Measurements from ENCODE around the gene KCND3.

The KCND3 gene

DNA sequence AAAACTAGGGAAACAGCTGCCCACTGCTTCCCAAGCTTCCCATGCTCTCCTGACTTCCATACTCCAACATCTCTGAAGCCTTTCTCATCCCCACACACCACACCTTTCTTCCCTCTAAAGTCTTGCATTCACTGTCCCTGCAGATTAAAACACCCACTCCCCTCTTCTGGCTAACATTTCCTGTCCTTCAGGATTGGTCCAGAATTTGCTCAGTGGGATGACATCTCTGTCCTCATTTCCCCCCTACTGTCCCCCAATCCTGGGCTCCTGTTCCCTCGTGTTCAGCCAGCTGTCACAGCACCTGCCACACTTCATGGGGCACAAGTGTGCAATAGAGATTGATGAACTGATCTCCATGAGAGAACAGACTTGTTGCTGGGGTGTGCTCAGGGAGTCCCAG, 82.7 kb downstream of the KCND3 start:
- peaks cover 48% of the 10 kb centered on the region for H3K4me1 ChIP-seq (ENCODE audit: control insufficient read depth, insufficient read depth, low read length)
- H3K4me3 ChIP-seq (ENCODE audit: insufficient read depth, low read depth, low read length) = no peak overlapping the region
- peaks cover 4% of the 10 kb centered on the region for H3K27me3 ChIP-seq (ENCODE audit: control insufficient read depth, insufficient read depth, low read length, poor library complexity, severe bottlenecking)
- no peak overlapping the region for H3K27ac ChIP-seq (ENCODE audit: insufficient read depth, low read depth, low read length, poor library complexity, severe bottlenecking)
- 73 to 94% methylated on average over 1 of the region's 1 CpG for WGBS, 2 experiments
- H3K36me3 ChIP-seq (ENCODE audit: control insufficient read depth, insufficient read depth, low read length) = no peaks in the 10 kb centered on the region
- H3K9me3 ChIP-seq (ENCODE audit: control insufficient read depth, low read length) = no peaks in the 10 kb centered on the region

GRCh38 chr1:111906111-111906510, 83.4 kb downstream of the KCND3 start:
- H3K4me1 ChIP-seq (ENCODE audit: control insufficient read depth, insufficient read depth, low read length) = peaks cover 47% of the 10 kb centered on the region
- H3K4me3 ChIP-seq (ENCODE audit: insufficient read depth, low read depth, low read length) = no peak overlapping the region
- no peak overlapping the region for H3K27ac ChIP-seq (ENCODE audit: insufficient read depth, low read depth, low read length, poor library complexity, severe bottlenecking)
- peaks cover 4% of the 10 kb centered on the region for H3K27me3 ChIP-seq (ENCODE audit: control insufficient read depth, insufficient read depth, low read length, poor library complexity, severe bottlenecking)
- 98 to 100% methylated on average over 4 of the region's 4 CpGs for WGBS, 2 experiments
- H3K9me3 ChIP-seq (ENCODE audit: control insufficient read depth, low read length) = no peaks in the 10 kb centered on the region
- H3K36me3 ChIP-seq (ENCODE audit: control insufficient read depth, insufficient read depth, low read length) = no peaks in the 10 kb centered on the region

DNA sequence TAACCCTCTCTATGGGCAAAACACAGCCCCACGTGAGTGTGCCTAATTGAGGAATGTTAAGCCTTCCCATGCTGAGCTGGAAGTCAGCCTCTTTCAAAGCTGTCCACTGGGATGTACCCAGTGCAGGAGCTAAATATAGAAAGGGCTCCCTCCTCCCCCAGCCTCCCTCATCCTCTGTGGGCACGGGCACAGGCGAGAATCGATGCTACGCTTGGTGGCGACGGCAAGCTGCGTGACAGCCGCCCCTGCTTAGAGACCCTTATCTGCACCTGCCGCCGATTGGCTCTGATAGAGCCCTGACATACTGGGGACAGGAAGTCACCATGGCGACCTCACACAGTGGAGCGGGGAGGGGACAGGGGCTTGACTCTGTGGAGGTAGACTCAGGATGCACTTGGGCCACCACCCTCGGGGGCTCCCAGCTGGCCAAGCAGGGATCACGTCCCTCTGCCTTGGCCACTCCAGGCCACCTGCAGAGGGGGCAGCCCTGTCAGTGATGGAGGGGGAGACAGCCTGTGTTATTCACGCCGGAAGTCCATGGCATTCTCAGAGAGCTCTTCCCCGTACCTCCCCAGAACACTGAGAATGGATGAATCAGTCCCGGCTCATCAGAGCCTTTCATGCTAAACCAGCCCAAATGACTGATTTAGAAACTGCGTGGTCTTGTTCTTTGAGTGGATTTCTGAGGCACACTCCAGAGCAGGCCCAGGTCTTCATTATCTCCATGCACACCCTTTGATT, 84.8 kb downstream of the KCND3 start:
- Histone ChIP-seq H3K9me3 (ENCODE audit: control insufficient read depth, low read length) (no peaks in the 10 kb centered on the region), H3K27me3 (ENCODE audit: control insufficient read depth, insufficient read depth, low read length, poor library complexity, severe bottlenecking) (peaks cover 4% of the 10 kb centered on the region), H3K36me3 (ENCODE audit: control insufficient read depth, insufficient read depth, low read length) (no peaks in the 10 kb centered on the region), H3K27ac (ENCODE audit: insufficient read depth, low read depth, low read length, poor library complexity, severe bottlenecking) (peak overlapping the region; percentile 83), H3K4me1 (ENCODE audit: control insufficient read depth, insufficient read depth, low read length) (peaks cover 44% of the 10 kb centered on the region), H3K4me3 (ENCODE audit: insufficient read depth, low read depth, low read length) (no peak overlapping the region)
- 39 to 40% methylated on average over 20 of the region's 20 CpGs for WGBS, 2 experiments

GRCh38 chr1:111903871-111904449, 85.5 kb downstream of the KCND3 start:
- H3K9me3 ChIP-seq (ENCODE audit: control insufficient read depth, low read length) = no peaks in the 10 kb centered on the region
- peaks cover 4% of the 10 kb centered on the region for H3K27me3 ChIP-seq (ENCODE audit: control insufficient read depth, insufficient read depth, low read length, poor library complexity, severe bottlenecking)
- H3K4me3 ChIP-seq (ENCODE audit: insufficient read depth, low read depth, low read length) = no peak overlapping the region
- peak overlapping the region; percentile 83 for H3K27ac ChIP-seq (ENCODE audit: insufficient read depth, low read depth, low read length, poor library complexity, severe bottlenecking)
- 86% methylated on average over 3 of the region's 3 CpGs for WGBS, 2 experiments
- peaks cover 44% of the 10 kb centered on the region for H3K4me1 ChIP-seq (ENCODE audit: control insufficient read depth, insufficient read depth, low read length)
- no peaks in the 10 kb centered on the region for H3K36me3 ChIP-seq (ENCODE audit: control insufficient read depth, insufficient read depth, low read length)

- peaks cover 4% of the 10 kb centered on the region for H3K27me3 ChIP-seq (ENCODE audit: control insufficient read depth, insufficient read depth, low read length, poor library complexity, severe bottlenecking)
- no peaks in the 10 kb centered on the region for H3K36me3 ChIP-seq (ENCODE audit: control insufficient read depth, insufficient read depth, low read length)
- H3K4me1 ChIP-seq (ENCODE audit: control insufficient read depth, insufficient read depth, low read length) = peaks cover 40% of the 10 kb centered on the region
- H3K9me3 ChIP-seq (ENCODE audit: control insufficient read depth, low read length) = no peaks in the 10 kb centered on the region
- 78 to 82% methylated on average over 4 of the region's 4 CpGs for WGBS, 2 experiments
- H3K4me3 ChIP-seq (ENCODE audit: insufficient read depth, low read depth, low read length) = no peak overlapping the region
- H3K27ac ChIP-seq (ENCODE audit: insufficient read depth, low read depth, low read length, poor library complexity, severe bottlenecking) = no peak overlapping the region
Observed at GRCh38 chr1:111903148-111903870, 86.2 kb downstream of the KCND3 start.

GRCh38 chr1:111895469-111895868, 94.0 kb downstream of the KCND3 start:
- WGBS, 2 experiments = 54 to 57% methylated on average over 16 of the region's 16 CpGs
- no peaks in the 10 kb centered on the region for H3K9me3 ChIP-seq (ENCODE audit: control insufficient read depth, low read length)
- H3K27ac ChIP-seq (ENCODE audit: insufficient read depth, low read depth, low read length, poor library complexity, severe bottlenecking) = no peak overlapping the region
- H3K4me3 ChIP-seq (ENCODE audit: insufficient read depth, low read depth, low read length) = no peak overlapping the region
- H3K4me1 ChIP-seq (ENCODE audit: control insufficient read depth, insufficient read depth, low read length) = peaks cover 4% of the 10 kb centered on the region
- H3K27me3 ChIP-seq (ENCODE audit: control insufficient read depth, insufficient read depth, low read length, poor library complexity, severe bottlenecking) = no peaks in the 10 kb centered on the region
- no peaks in the 10 kb centered on the region for H3K36me3 ChIP-seq (ENCODE audit: control insufficient read depth, insufficient read depth, low read length)

DNA sequence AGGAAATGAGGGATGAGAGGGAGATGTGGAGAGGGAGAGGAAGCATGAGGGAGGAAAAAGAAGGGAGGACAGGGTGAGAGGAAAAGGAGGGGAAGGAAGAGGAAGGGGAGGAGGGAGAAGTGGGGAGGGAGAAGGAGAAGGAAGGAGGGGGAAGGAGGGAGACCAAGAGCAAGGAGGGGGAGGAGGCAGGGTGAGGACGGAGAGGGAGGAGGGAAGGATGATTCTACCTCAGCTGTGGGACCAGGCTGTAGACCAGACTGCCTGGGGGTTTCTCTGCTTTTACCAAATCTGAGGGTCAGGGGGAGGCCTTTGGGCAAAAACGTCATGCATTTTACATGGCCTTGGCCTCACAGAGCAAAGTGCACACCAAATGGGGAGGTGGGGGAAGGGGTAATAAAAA, 94.5 kb downstream of the KCND3 start:
- H3K4me1 ChIP-seq (ENCODE audit: control insufficient read depth, insufficient read depth, low read length) = peaks cover 4% of the 10 kb centered on the region
- no peaks in the 10 kb centered on the region for H3K27me3 ChIP-seq (ENCODE audit: control insufficient read depth, insufficient read depth, low read length, poor library complexity, severe bottlenecking)
- H3K4me3 ChIP-seq (ENCODE audit: insufficient read depth, low read depth, low read length) = no peak overlapping the region
- H3K27ac ChIP-seq (ENCODE audit: insufficient read depth, low read depth, low read length, poor library complexity, severe bottlenecking) = no peak overlapping the region
- no peaks in the 10 kb centered on the region for H3K36me3 ChIP-seq (ENCODE audit: control insufficient read depth, insufficient read depth, low read length)
- H3K9me3 ChIP-seq (ENCODE audit: control insufficient read depth, low read length) = no peaks in the 10 kb centered on the region
- WGBS, 2 experiments = 39 to 50% methylated on average over 2 of the region's 2 CpGs

- H3K4me1 ChIP-seq (ENCODE audit: control insufficient read depth, insufficient read depth, low read length) = peaks cover 4% of the 10 kb centered on the region
- H3K9me3 ChIP-seq (ENCODE audit: control insufficient read depth, low read length) = no peaks in the 10 kb centered on the region
- no peak overlapping the region for H3K4me3 ChIP-seq (ENCODE audit: insufficient read depth, low read depth, low read length)
- WGBS, 2 experiments = 92 to 99% methylated on average over 6 of the region's 6 CpGs
- H3K27me3 ChIP-seq (ENCODE audit: control insufficient read depth, insufficient read depth, low read length, poor library complexity, severe bottlenecking) = no peaks in the 10 kb centered on the region
- H3K27ac ChIP-seq (ENCODE audit: insufficient read depth, low read depth, low read length, poor library complexity, severe bottlenecking) = no peak overlapping the region
- H3K36me3 ChIP-seq (ENCODE audit: control insufficient read depth, insufficient read depth, low read length) = no peaks in the 10 kb centered on the region
Observed at GRCh38 chr1:111894497-111894896, 95.0 kb downstream of the KCND3 start.

GRCh38 chr1:111891566-111891965, 97.9 kb downstream of the KCND3 start:
- Histone ChIP-seq H3K9me3 (ENCODE audit: control insufficient read depth, low read length) (no peaks in the 10 kb centered on the region), H3K27me3 (ENCODE audit: control insufficient read depth, insufficient read depth, low read length, poor library complexity, severe bottlenecking) (no peaks in the 10 kb centered on the region), H3K36me3 (ENCODE audit: control insufficient read depth, insufficient read depth, low read length) (no peaks in the 10 kb centered on the region), H3K27ac (ENCODE audit: insufficient read depth, low read depth, low read length, poor library complexity, severe bottlenecking) (no peak overlapping the region), H3K4me1 (ENCODE audit: control insufficient read depth, insufficient read depth, low read length) (peaks cover 13% of the 10 kb centered on the region), H3K4me3 (ENCODE audit: insufficient read depth, low read depth, low read length) (no peak overlapping the region)
- 96 to 100% methylated on average over 2 to 3 of the region's 3 CpGs for WGBS, 2 experiments

DNA sequence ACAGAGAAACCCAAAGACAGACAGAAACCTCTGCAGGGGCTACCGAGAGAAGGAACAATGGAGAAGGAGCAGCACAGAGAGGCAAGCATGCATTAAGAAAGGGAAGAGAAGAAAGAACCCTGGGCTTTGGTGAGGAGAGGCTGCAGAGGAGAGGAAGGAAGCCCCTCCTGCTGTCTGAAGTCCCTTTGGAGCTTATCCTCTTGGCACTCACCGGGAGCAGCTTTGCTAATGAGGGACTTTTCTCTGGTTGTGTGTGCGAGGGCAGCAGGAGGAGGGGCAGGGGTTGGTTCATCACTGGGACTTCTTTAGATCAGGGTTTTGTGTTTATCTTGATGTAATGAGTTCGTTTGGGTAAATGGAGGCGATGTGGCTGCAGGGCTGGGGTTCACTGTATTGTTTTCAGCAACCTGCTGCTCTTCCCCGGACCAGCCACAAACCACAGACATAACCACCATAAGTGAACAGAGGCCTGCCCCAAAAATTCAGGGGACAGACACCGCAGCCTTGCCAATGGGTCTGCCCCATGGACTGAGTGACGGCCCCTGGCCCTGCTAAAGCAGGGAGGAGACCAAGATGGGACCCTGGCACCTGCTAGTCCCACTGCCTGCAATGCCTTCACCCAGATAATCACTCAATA, 100.6 kb downstream of the KCND3 start:
- 49 to 53% methylated on average over 8 of the region's 8 CpGs for WGBS, 2 experiments

More for the DNA sequence above, 100.6 kb downstream of the KCND3 start:
- H3K4me3 ChIP-seq (ENCODE audit: insufficient read depth, low read depth, low read length) = no peak overlapping the region
- H3K27ac ChIP-seq (ENCODE audit: insufficient read depth, low read depth, low read length, poor library complexity, severe bottlenecking) = no peak overlapping the region
- H3K9me3 ChIP-seq (ENCODE audit: control insufficient read depth, low read length) = no peaks in the 10 kb centered on the region
- peaks cover 13% of the 10 kb centered on the region for H3K4me1 ChIP-seq (ENCODE audit: control insufficient read depth, insufficient read depth, low read length)
- no peaks in the 10 kb centered on the region for H3K36me3 ChIP-seq (ENCODE audit: control insufficient read depth, insufficient read depth, low read length)
- no peaks in the 10 kb centered on the region for H3K27me3 ChIP-seq (ENCODE audit: control insufficient read depth, insufficient read depth, low read length, poor library complexity, severe bottlenecking)

All from ectodermal cell (in vitro differentiated cells).